Endothelial cell of umbilical vein (primary cell): ENCODE measurements around the gene LAMP5. TPM values are rescaled to one million over a fixed set of nuclear protein-coding genes. Genes with fewer than 3 reads are reported as not detected.

ENCODE experiments used
- BruUV-seq: library from RNA; stranded (reverse); fragments of 400-500 nt; replicated peaks from 2 replicates; lab custom pipeline; 2021; lab: Mats Ljungman, UMichigan
- CTCF ChIA-PET: fragments of 300-600, 350-600 bp; sonication (Branson Sonifier 250); formaldehyde crosslinking; loops from one replicate; lab custom pipeline; 2021; ENCODE audit warnings: antibody characterized with exemption, inconsistent platforms; lab: Charles Lee
- POLR2A ChIA-PET: fragments of 300-600, 350-600 bp; sonication (Branson Sonifier 250); formaldehyde crosslinking; loops from one replicate; lab custom pipeline; 2021; ENCODE audit warnings: antibody characterized with exemption, inconsistent platforms; lab: Charles Lee
- DNase-seq: peaks from one replicate; pipeline ENCODE4 v3.0.0-alpha.2; 2011; ENCODE audit warnings: low read depth, low spot score
- FAIRE-seq: peaks from 2 replicates; lab custom pipeline; 2011; peaks lifted over from hg19 to GRCh38; lab: Jason Lieb, UNC
- H2AFZ ChIP-seq: 2 replicates; pipeline ENCODE4 v1.6.0; 2012; ENCODE audit warnings: low read depth, low read length, control low read depth, inconsistent platforms
- H3K27ac ChIP-seq: 2 replicates; pipeline ENCODE4 v1.5.1; 2011; ENCODE audit warnings: low read depth, mild to moderate bottlenecking, control low read depth, low read length, moderate library complexity; ENCODE audit not compliant: insufficient read depth
- H3K27me3 ChIP-seq, 2 experiments: 2 replicates each; pipeline versions ENCODE4 v1.6.0 to v1.6.1; 2011; ENCODE audit warnings: low read length in 2 of 2, mixed read lengths in 1 of 2; ENCODE audit not compliant: control insufficient read depth in 2 of 2, insufficient read depth in 2 of 2
- H3K36me3 ChIP-seq, 2 experiments: 2 replicates in 1 of 2; 3 replicates in 1 of 2; pipeline ENCODE4 v1.5.1; 2011; ENCODE audit warnings: low read length in 2 of 2, mild to moderate bottlenecking in 1 of 2, moderate library complexity in 1 of 2; ENCODE audit not compliant: control insufficient read depth in 2 of 2, insufficient read depth in 2 of 2; ENCODE audit errors: extremely low read depth in 1 of 2
- H3K4me1 ChIP-seq: 3 replicates; pipeline ENCODE4 v1.5.1; 2011; ENCODE audit warnings: mild to moderate bottlenecking, low read length; ENCODE audit not compliant: control insufficient read depth, insufficient read depth; ENCODE audit errors: extremely low read depth
- H3K4me2 ChIP-seq: 2 replicates; pipeline ENCODE4 v1.6.1; 2011; ENCODE audit warnings: low read length, control low read depth, mixed read lengths; ENCODE audit not compliant: insufficient read depth
- H3K4me3 ChIP-seq, 3 experiments: fragments of 200-600 bp in 1 of 3; sonication (generic), shearing (Covaris generic) in 1 of 3; replicated peaks in 1 of 3; 2 replicates each; pipeline ENCODE4 v1.5.1; 2011 to 2016; ENCODE audit warnings: control low read depth in 3 of 3, low read length in 3 of 3, mild to moderate bottlenecking in 2 of 3, inconsistent platforms in 1 of 3, low read depth in 1 of 3, moderate library complexity in 1 of 3; ENCODE audit not compliant: insufficient read depth in 1 of 3
- H3K79me2 ChIP-seq: 2 replicates; pipeline ENCODE4 v1.6.0; 2012; ENCODE audit warnings: low read length, inconsistent platforms; ENCODE audit not compliant: control insufficient read depth, insufficient read depth
- H3K9ac ChIP-seq: replicated peaks from 2 replicates; pipeline ENCODE3; 2011; ENCODE audit warnings: low read length, control low read depth; ENCODE audit not compliant: insufficient read depth; ENCODE audit errors: extremely low read depth
- H3K9me1 ChIP-seq: replicated peaks from 3 replicates; pipeline ENCODE4 v1.6.0; 2011; ENCODE audit warnings: mild to moderate bottlenecking, low read length; ENCODE audit not compliant: control insufficient read depth, insufficient read depth; ENCODE audit errors: extremely low read depth
- H3K9me3 ChIP-seq: replicated peaks from 2 replicates; pipeline ENCODE4 v1.5.1; 2012; ENCODE audit warnings: low read length, inconsistent platforms; ENCODE audit not compliant: control insufficient read depth, insufficient read depth
- H4K20me1 ChIP-seq: replicated peaks from 2 replicates; pipeline ENCODE3; 2011; ENCODE audit warnings: mild to moderate bottlenecking, low read length; ENCODE audit not compliant: control insufficient read depth, insufficient read depth; ENCODE audit errors: extremely low read depth
- CTCF ChIP-seq, 2 donors: IDR thresholded peaks; 1 replicate in 1 of 2; 2 replicates in 1 of 2; pipeline ENCODE4 v1.5.1; 2011; ENCODE audit warnings: low read length in 2 of 2, mild to moderate bottlenecking in 2 of 2, moderate library complexity in 2 of 2, control low read depth in 1 of 2, inconsistent platforms in 1 of 2, low read depth in 1 of 2; ENCODE audit not compliant: insufficient read depth in 1 of 2; ENCODE audit errors: extremely low read depth in 1 of 2
- EZH2 ChIP-seq: IDR thresholded peaks from 2 replicates; pipeline ENCODE4 v1.6.1; 2012; ENCODE audit warnings: borderline replicate concordance, low read depth, mild to moderate bottlenecking, moderate library complexity, low read length, inconsistent platforms; ENCODE audit not compliant: severe bottlenecking
- FOS ChIP-seq: IDR thresholded peaks from 2 replicates; pipeline ENCODE4 v1.6.1; 2011; ENCODE audit warnings: mild to moderate bottlenecking, low read length, moderate library complexity, borderline replicate concordance; ENCODE audit not compliant: insufficient read depth
- GATA2 ChIP-seq: IDR thresholded peaks from 2 replicates; pipeline ENCODE4 v1.7.0; 2011; ENCODE audit warnings: low read depth, mild to moderate bottlenecking, moderate library complexity, mixed read lengths, low read length; ENCODE audit not compliant: insufficient read length, insufficient read depth
- JUN ChIP-seq: IDR thresholded peaks from 2 replicates; pipeline ENCODE4 v1.6.1; 2011; ENCODE audit warnings: borderline replicate concordance, low read depth; ENCODE audit not compliant: insufficient read length, insufficient read depth
- MAX ChIP-seq: IDR thresholded peaks from 2 replicates; pipeline ENCODE4 v1.6.1; 2011; ENCODE audit not compliant: insufficient read depth, insufficient read length
- MYC ChIP-seq: IDR thresholded peaks from one replicate; pipeline ENCODE4 v1.6.1; 2011; ENCODE audit warnings: mild to moderate bottlenecking, low read depth, low read length
- POLR2A ChIP-seq: IDR thresholded peaks from 2 replicates; pipeline ENCODE4 v1.6.1; 2012; ENCODE audit warnings: low read depth, mild to moderate bottlenecking, control low read depth, low read length
- POLR2AphosphoS5 ChIP-seq: IDR thresholded peaks from 2 replicates; pipeline ENCODE4 v1.6.1; 2012; ENCODE audit warnings: low read depth, mild to moderate bottlenecking, control low read depth, low read length, moderate library complexity; ENCODE audit not compliant: insufficient read depth
- dilution Hi-C: fragments of 300-500 bp; cut with MboI; formaldehyde crosslinking; loops from one replicate; pipeline ENCODE4 v1.15.0; 2019; ENCODE audit warnings: low sequenced_read_pairs; ENCODE audit not compliant: extremely low pct_ligation_motif_present
- intact Hi-C: fragments of 100-400 bp; cut with micrococcal nuclease; formaldehyde crosslinking; loops from one replicate; pipeline ENCODE4 v1.10.0; 2022
- polyA plus RNA-seq, 4 experiments: library from polyadenylated mRNA; depleted of rRNA in 3 of 4; stranded (reverse) in 3 of 4; unstranded in 1 of 4; fragments of >200 nt; gene quantifications; 2 replicates each; pipeline versions ENCODE4 v1.2.1 to v1.2.3, GENCODE V29; 2011 to 2012; ENCODE audit warnings: missing spikeins in 1 of 4
- total RNA-seq: library from RNA; stranded (reverse); gene quantifications from 2 replicates; pipeline ENCODE4 v1.2.3, GENCODE V29; 2021

LAMP5 gene
- total and polyA plus RNA-seq, 2 donors (not counting 3 experiments of a cell fraction or from before 2014, with no cell fraction given), result not detected

GRCh38 chr20:9576695-9577094 lies 62.3 kb downstream of the LAMP5 start:
- no TSS peak for BruUV-seq
- POLR2A ChIA-PET, result no interaction called here

More at GRCh38 chr20:9576695-9577094, 62.3 kb downstream of the LAMP5 start:
- CTCF ChIA-PET, result interaction anchor here (0.9 kb wide), 1 partner anchor 168 kb away, joined by 3 read pairs; no protein-coding TSS in a partner anchor
- intact Hi-C loops (no loop called here), dilution Hi-C loops (no loop called here)
- Histone ChIP-seq H4K20me1 (no peaks in the 10 kb centered on the region), H3K4me2 (no peak overlapping the region), H3K9me1 (no peaks in the 10 kb centered on the region), H3K27ac (no peak overlapping the region), H3K79me2 (no peaks in the 10 kb centered on the region), H3K4me1 (no peaks in the 10 kb centered on the region), H3K9ac (no peak overlapping the region), H3K27me3 (peaks cover 6 to 10% of the 10 kb centered on the region in 2 experiments), H2AFZ (no peak overlapping the region), H3K9me3 (no peaks in the 10 kb centered on the region), H3K4me3 (no peak overlapping the region), H3K36me3 (no peaks in the 10 kb centered on the region)
- no peak for FAIRE-seq
- TF ChIP-seq FOS (no peak), MAX (no peak), MYC (no peak), GATA2 (no peak), EZH2 (no peak), POLR2A (no peak), POLR2AphosphoS5 (no peak), JUN (no peak), CTCF (IDR thresholded peaks at IDR 0.05; ENCODE audit: extremely low read depth in 1 of 2, insufficient read depth in 1 of 2, low read depth in 1 of 2, low read length in 2 of 2) (no peak)
- no peak for DNase-seq
